DOHH2 (cell line): ENCODE measurements around the gene MXRA7.

Source experiments
- EZH2phosphoT487 ChIP-seq: fragments of 200-600 bp; sonication (generic); IDR thresholded peaks from 2 replicates; pipeline ENCODE4 v1.6.1; 2017; ENCODE audit warnings: borderline replicate concordance, mild to moderate bottlenecking, antibody characterized with exemption, low read length, moderate library complexity, mixed read lengths
- TF ChIP-seq, protein P1 (sequence below): fragments of 200-600 bp; sonication (generic); IDR thresholded peaks from one replicate; pipeline ENCODE4 v1.5.1; 2014; ENCODE audit warnings: antibody characterized with exemption, mild to moderate bottlenecking, low read depth, low read length; ENCODE audit not compliant: poor library complexity, severe bottlenecking

GRCh38 chr17:76700270-76700616 lies 10.5 kb downstream of the MXRA7 start:
- TF ChIP-seq, protein P1, sequence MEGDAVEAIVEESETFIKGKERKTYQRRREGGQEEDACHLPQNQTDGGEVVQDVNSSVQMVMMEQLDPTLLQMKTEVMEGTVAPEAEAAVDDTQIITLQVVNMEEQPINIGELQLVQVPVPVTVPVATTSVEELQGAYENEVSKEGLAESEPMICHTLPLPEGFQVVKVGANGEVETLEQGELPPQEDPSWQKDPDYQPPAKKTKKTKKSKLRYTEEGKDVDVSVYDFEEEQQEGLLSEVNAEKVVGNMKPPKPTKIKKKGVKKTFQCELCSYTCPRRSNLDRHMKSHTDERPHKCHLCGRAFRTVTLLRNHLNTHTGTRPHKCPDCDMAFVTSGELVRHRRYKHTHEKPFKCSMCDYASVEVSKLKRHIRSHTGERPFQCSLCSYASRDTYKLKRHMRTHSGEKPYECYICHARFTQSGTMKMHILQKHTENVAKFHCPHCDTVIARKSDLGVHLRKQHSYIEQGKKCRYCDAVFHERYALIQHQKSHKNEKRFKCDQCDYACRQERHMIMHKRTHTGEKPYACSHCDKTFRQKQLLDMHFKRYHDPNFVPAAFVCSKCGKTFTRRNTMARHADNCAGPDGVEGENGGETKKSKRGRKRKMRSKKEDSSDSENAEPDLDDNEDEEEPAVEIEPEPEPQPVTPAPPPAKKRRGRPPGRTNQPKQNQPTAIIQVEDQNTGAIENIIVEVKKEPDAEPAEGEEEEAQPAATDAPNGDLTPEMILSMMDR, result no peak
- TF ChIP-seq EZH2phosphoT487, result no peak
